ENCODE results near the gene THBS1.

THBS1 gene

GRCh38 chr15:39587096-39587721 is 6.3 kb downstream of the THBS1 start:
- no peak for DNase-seq (ENCODE audit: low read depth, low spot score)

GRCh38 chr15:39587731-39588530 is 7.1 kb downstream of the THBS1 start:
- DNase-seq (ENCODE audit: low read depth, low spot score): no peak
- H3K4me3 ChIP-seq (ENCODE audit: low read length): no peak overlapping the region

More at GRCh38 chr15:39587096-39587721, 6.3 kb downstream of the THBS1 start:
- H3K4me3 ChIP-seq (ENCODE audit: low read length): no peak overlapping the region

GRCh38 chr15:39588531-39589192 is 7.8 kb downstream of the THBS1 start:
- no peak overlapping the region for H3K4me3 ChIP-seq (ENCODE audit: low read length)
- DNase-seq (ENCODE audit: low read depth, low spot score): no peak

GRCh38 chr15:39589193-39589814 is 8.4 kb downstream of the THBS1 start:
- H3K4me3 ChIP-seq (ENCODE audit: low read length): no peak overlapping the region
- DNase-seq (ENCODE audit: low read depth, low spot score): no peak

- no peak overlapping the region for H3K4me3 ChIP-seq (ENCODE audit: low read length)
These were observed 9.2 kb downstream of the THBS1 start for GRCh38 chr15:39589815-39590644.

GRCh38 chr15:39591141-39591895 is 10.4 kb downstream of the THBS1 start:
- no peak for DNase-seq (ENCODE audit: low read depth, low spot score)
- H3K4me3 ChIP-seq (ENCODE audit: low read length): no peak overlapping the region

More at GRCh38 chr15:39589815-39590644, 9.2 kb downstream of the THBS1 start:
- no peak for DNase-seq (ENCODE audit: low read depth, low spot score)

GRCh38 chr15:39591896-39592315 is 11.0 kb downstream of the THBS1 start:
- DNase-seq (ENCODE audit: low read depth, low spot score): no peak
- H3K4me3 ChIP-seq (ENCODE audit: low read length): no peak overlapping the region

GRCh38 chr15:39592500-39592899 is 11.6 kb downstream of the THBS1 start:
- no peak for DNase-seq (ENCODE audit: low read depth, low spot score)
- H3K4me3 ChIP-seq (ENCODE audit: low read length): no peak overlapping the region

- no peak overlapping the region for H3K4me3 ChIP-seq (ENCODE audit: low read length)
- no peak for DNase-seq (ENCODE audit: low read depth, low spot score)
These were observed 12.3 kb downstream of the THBS1 start for GRCh38 chr15:39593071-39593655.

GRCh38 chr15:39593656-39594445 is 13.0 kb downstream of the THBS1 start:
- no peak overlapping the region for H3K4me3 ChIP-seq (ENCODE audit: low read length)
- DNase-seq (ENCODE audit: low read depth, low spot score): no peak

- DNase-seq (ENCODE audit: low read depth, low spot score): no peak
- no peak overlapping the region for H3K4me3 ChIP-seq (ENCODE audit: low read length)
These were observed 13.8 kb downstream of the THBS1 start for GRCh38 chr15:39594446-39595337.

- H3K4me3 ChIP-seq (ENCODE audit: low read length): no peak overlapping the region
- DNase-seq (ENCODE audit: low read depth, low spot score): no peak
These were observed 14.7 kb downstream of the THBS1 start for GRCh38 chr15:39595338-39596221.

- no peak for DNase-seq (ENCODE audit: low read depth, low spot score)
- no peak overlapping the region for H3K4me3 ChIP-seq (ENCODE audit: low read length)
These were observed 15.6 kb downstream of the THBS1 start for GRCh38 chr15:39596358-39597051.

- H3K4me3 ChIP-seq (ENCODE audit: low read length): no peak overlapping the region
These were observed 16.5 kb downstream of the THBS1 start for GRCh38 chr15:39597336-39597735.

GRCh38 chr15:39597751-39598185 is 16.9 kb downstream of the THBS1 start:
- H3K4me3 ChIP-seq (ENCODE audit: low read length): no peak overlapping the region
- no peak for DNase-seq (ENCODE audit: low read depth, low spot score)

More at GRCh38 chr15:39597336-39597735, 16.5 kb downstream of the THBS1 start:
- DNase-seq (ENCODE audit: low read depth, low spot score): no peak

All from Jurkat, Clone E6-1 (cell line).